Measurements from ENCODE around the gene CRYGD.
"Not testable (repeated sequence)": the region's sequence is repeated elsewhere in the genome, so short reads cannot be mapped to it uniquely, and the experiment has no call there.

The CRYGD gene

GRCh38 chr2:208098701-208099100 lies 25.6 kb downstream of the CRYGD start:
- H3K27me3 ChIP-seq (ENCODE audit: low read depth, low read length); H3K4me3 ChIP-seq (ENCODE audit: low read depth in 1 of 2, low read length in 2 of 2); H3K36me3 ChIP-seq (ENCODE audit: control insufficient read depth in 1 of 2, insufficient read depth in 2 of 2, low read length in 2 of 2); H3K4me1 ChIP-seq (ENCODE audit: control insufficient read depth in 1 of 2, insufficient read depth in 2 of 2, low read length in 2 of 2); H3K27ac ChIP-seq (ENCODE audit: low read length); H3K9me3 ChIP-seq (ENCODE audit: control insufficient read depth in 1 of 2, low read length in 2 of 2): not testable (repeated sequence)

- no peak overlapping the region for H3K4me3 ChIP-seq (ENCODE audit: low read depth in 1 of 2, low read length in 2 of 2)
- no peak overlapping the region for H3K27ac ChIP-seq (ENCODE audit: low read length)
These were observed 26.1 kb downstream of the CRYGD start for GRCh38 chr2:208098267-208098666.

GRCh38 chr2:208097801-208098200 lies 26.5 kb downstream of the CRYGD start:
- Histone ChIP-seq H3K4me1 (ENCODE audit: control insufficient read depth in 1 of 2, insufficient read depth in 2 of 2, low read length in 2 of 2) (no peaks in the 10 kb centered on the region), H3K4me3 (ENCODE audit: low read depth in 1 of 2, low read length in 2 of 2) (no peak overlapping the region), H3K27me3 (ENCODE audit: low read depth, low read length) (no peaks in the 10 kb centered on the region), H3K27ac (ENCODE audit: low read length) (no peak overlapping the region), H3K36me3 (ENCODE audit: control insufficient read depth in 1 of 2, insufficient read depth in 2 of 2, low read length in 2 of 2) (no peaks in the 10 kb centered on the region), H3K9me3 (ENCODE audit: control insufficient read depth in 1 of 2, low read length in 2 of 2) (no peaks in the 10 kb centered on the region)

More at GRCh38 chr2:208098267-208098666, 26.1 kb downstream of the CRYGD start:
- no peaks in the 10 kb centered on the region for H3K36me3 ChIP-seq (ENCODE audit: control insufficient read depth in 1 of 2, insufficient read depth in 2 of 2, low read length in 2 of 2)
- no peaks in the 10 kb centered on the region for H3K27me3 ChIP-seq (ENCODE audit: low read depth, low read length)
- no peaks in the 10 kb centered on the region for H3K4me1 ChIP-seq (ENCODE audit: control insufficient read depth in 1 of 2, insufficient read depth in 2 of 2, low read length in 2 of 2)
- no peaks in the 10 kb centered on the region for H3K9me3 ChIP-seq (ENCODE audit: control insufficient read depth in 1 of 2, low read length in 2 of 2)

- Histone ChIP-seq H3K27ac (ENCODE audit: low read length) (no peak overlapping the region), H3K36me3 (ENCODE audit: control insufficient read depth in 1 of 2, insufficient read depth in 2 of 2, low read length in 2 of 2) (no peaks in the 10 kb centered on the region), H3K27me3 (ENCODE audit: low read depth, low read length) (no peaks in the 10 kb centered on the region), H3K4me3 (ENCODE audit: low read depth in 1 of 2, low read length in 2 of 2) (no peak overlapping the region), H3K9me3 (ENCODE audit: control insufficient read depth in 1 of 2, low read length in 2 of 2) (no peaks in the 10 kb centered on the region), H3K4me1 (ENCODE audit: control insufficient read depth in 1 of 2, insufficient read depth in 2 of 2, low read length in 2 of 2) (no peaks in the 10 kb centered on the region)
These were observed 27.0 kb downstream of the CRYGD start for GRCh38 chr2:208097313-208097712.

GRCh38 chr2:208096080-208096479 lies 28.2 kb downstream of the CRYGD start:
- Histone ChIP-seq H3K27ac (ENCODE audit: low read length) (no peak overlapping the region), H3K4me1 (ENCODE audit: control insufficient read depth in 1 of 2, insufficient read depth in 2 of 2, low read length in 2 of 2) (no peaks in the 10 kb centered on the region), H3K27me3 (ENCODE audit: low read depth, low read length) (no peaks in the 10 kb centered on the region), H3K36me3 (ENCODE audit: control insufficient read depth in 1 of 2, insufficient read depth in 2 of 2, low read length in 2 of 2) (no peaks in the 10 kb centered on the region), H3K9me3 (ENCODE audit: control insufficient read depth in 1 of 2, low read length in 2 of 2) (no peaks in the 10 kb centered on the region), H3K4me3 (ENCODE audit: low read depth in 1 of 2, low read length in 2 of 2) (no peak overlapping the region)

- Histone ChIP-seq H3K27ac (ENCODE audit: low read length) (no peak overlapping the region), H3K36me3 (ENCODE audit: control insufficient read depth in 1 of 2, insufficient read depth in 2 of 2, low read length in 2 of 2) (no peaks in the 10 kb centered on the region), H3K9me3 (ENCODE audit: control insufficient read depth in 1 of 2, low read length in 2 of 2) (no peaks in the 10 kb centered on the region), H3K4me3 (ENCODE audit: low read depth in 1 of 2, low read length in 2 of 2) (no peak overlapping the region), H3K4me1 (ENCODE audit: control insufficient read depth in 1 of 2, insufficient read depth in 2 of 2, low read length in 2 of 2) (no peaks in the 10 kb centered on the region), H3K27me3 (ENCODE audit: low read depth, low read length) (no peaks in the 10 kb centered on the region)
These were observed 31.2 kb downstream of the CRYGD start for GRCh38 chr2:208093128-208093527.

GRCh38 chr2:208092093-208092832 lies 32.1 kb downstream of the CRYGD start:
- Histone ChIP-seq H3K27me3 (ENCODE audit: low read depth, low read length) (no peaks in the 10 kb centered on the region), H3K4me1 (ENCODE audit: control insufficient read depth in 1 of 2, insufficient read depth in 2 of 2, low read length in 2 of 2) (no peaks in the 10 kb centered on the region), H3K27ac (ENCODE audit: low read length) (no peak overlapping the region), H3K9me3 (ENCODE audit: control insufficient read depth in 1 of 2, low read length in 2 of 2) (no peaks in the 10 kb centered on the region), H3K4me3 (ENCODE audit: low read depth in 1 of 2, low read length in 2 of 2) (no peak overlapping the region), H3K36me3 (ENCODE audit: control insufficient read depth in 1 of 2, insufficient read depth in 2 of 2, low read length in 2 of 2) (no peaks in the 10 kb centered on the region)

- H3K27ac ChIP-seq (ENCODE audit: low read length): no peak overlapping the region
- H3K27me3 ChIP-seq (ENCODE audit: low read depth, low read length): no peaks in the 10 kb centered on the region
- H3K9me3 ChIP-seq (ENCODE audit: control insufficient read depth in 1 of 2, low read length in 2 of 2): no peaks in the 10 kb centered on the region
- no peaks in the 10 kb centered on the region for H3K36me3 ChIP-seq (ENCODE audit: control insufficient read depth in 1 of 2, insufficient read depth in 2 of 2, low read length in 2 of 2)
- no peak overlapping the region for H3K4me3 ChIP-seq (ENCODE audit: low read depth in 1 of 2, low read length in 2 of 2)
- no peaks in the 10 kb centered on the region for H3K4me1 ChIP-seq (ENCODE audit: control insufficient read depth in 1 of 2, insufficient read depth in 2 of 2, low read length in 2 of 2)
These were observed 33.9 kb downstream of the CRYGD start for GRCh38 chr2:208090420-208090819.

- no peaks in the 10 kb centered on the region for H3K27me3 ChIP-seq (ENCODE audit: low read depth, low read length)
- H3K4me1 ChIP-seq (ENCODE audit: control insufficient read depth in 1 of 2, insufficient read depth in 2 of 2, low read length in 2 of 2): no peaks in the 10 kb centered on the region
- no peaks in the 10 kb centered on the region for H3K36me3 ChIP-seq (ENCODE audit: control insufficient read depth in 1 of 2, insufficient read depth in 2 of 2, low read length in 2 of 2)
- no peak overlapping the region for H3K4me3 ChIP-seq (ENCODE audit: low read depth in 1 of 2, low read length in 2 of 2)
- H3K9me3 ChIP-seq (ENCODE audit: control insufficient read depth in 1 of 2, low read length in 2 of 2): no peaks in the 10 kb centered on the region
- no peak overlapping the region for H3K27ac ChIP-seq (ENCODE audit: low read length)
These were observed 38.3 kb downstream of the CRYGD start for GRCh38 chr2:208086029-208086428.

GRCh38 chr2:208083807-208084206 lies 40.5 kb downstream of the CRYGD start:
- H3K27ac ChIP-seq (ENCODE audit: low read length): no peak overlapping the region
- no peak overlapping the region for H3K4me3 ChIP-seq (ENCODE audit: low read depth in 1 of 2, low read length in 2 of 2)
- no peaks in the 10 kb centered on the region for H3K36me3 ChIP-seq (ENCODE audit: control insufficient read depth in 1 of 2, insufficient read depth in 2 of 2, low read length in 2 of 2)
- H3K4me1 ChIP-seq (ENCODE audit: control insufficient read depth in 1 of 2, insufficient read depth in 2 of 2, low read length in 2 of 2): no peaks in the 10 kb centered on the region
- H3K27me3 ChIP-seq (ENCODE audit: low read depth, low read length): no peaks in the 10 kb centered on the region
- peaks cover 0 to 2% of the 10 kb centered on the region in 2 donors for H3K9me3 ChIP-seq (ENCODE audit: control insufficient read depth in 1 of 2, low read length in 2 of 2)

- Histone ChIP-seq H3K4me1 (ENCODE audit: control insufficient read depth in 1 of 2, insufficient read depth in 2 of 2, low read length in 2 of 2) (no peaks in the 10 kb centered on the region), H3K36me3 (ENCODE audit: control insufficient read depth in 1 of 2, insufficient read depth in 2 of 2, low read length in 2 of 2) (no peaks in the 10 kb centered on the region), H3K4me3 (ENCODE audit: low read depth in 1 of 2, low read length in 2 of 2) (no peak overlapping the region), H3K27ac (ENCODE audit: low read length) (no peak overlapping the region), H3K9me3 (ENCODE audit: control insufficient read depth in 1 of 2, low read length in 2 of 2) (peaks cover 0 to 2% of the 10 kb centered on the region in 2 donors), H3K27me3 (ENCODE audit: low read depth, low read length) (no peaks in the 10 kb centered on the region)
These were observed 47.0 kb downstream of the CRYGD start for GRCh38 chr2:208077276-208077675.

All from muscle layer of duodenum (tissue), 2 donors.